Measurements from ENCODE around the gene OR6A2.
A peak's percentile ranks its signal among the peaks of the same experiment; 100 is the strongest.
"Not testable (repeated sequence)": the region's sequence is repeated elsewhere in the genome, so short reads cannot be mapped to it uniquely, and the experiment has no call there.

The OR6A2 gene

DNA sequence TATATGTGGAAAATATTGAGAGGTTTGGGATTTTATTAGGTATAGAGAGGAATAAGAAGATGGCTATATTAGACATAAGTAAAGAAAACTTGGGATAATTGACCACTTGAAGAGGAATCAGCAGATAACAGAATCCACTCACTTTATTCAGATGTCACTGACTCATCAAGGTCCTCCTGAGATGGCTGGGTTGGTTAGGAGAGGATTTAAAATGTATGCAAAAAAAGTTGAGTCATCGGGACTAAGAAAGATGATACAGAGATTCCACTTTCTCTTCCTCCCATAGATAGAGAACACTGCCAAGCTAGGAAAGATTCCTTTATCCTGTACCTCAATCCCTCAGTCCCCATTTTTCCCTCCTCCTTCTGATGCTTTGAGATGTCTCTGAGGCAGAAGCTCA, at the start of gene OR6A2:
Gene OR6A2 (minus strand): TSS at position 288 of the 400 bp plus-strand sequence. CDS start 3,981 bp downstream, outside the sequence.
- no peak for DNase-seq

DNA sequence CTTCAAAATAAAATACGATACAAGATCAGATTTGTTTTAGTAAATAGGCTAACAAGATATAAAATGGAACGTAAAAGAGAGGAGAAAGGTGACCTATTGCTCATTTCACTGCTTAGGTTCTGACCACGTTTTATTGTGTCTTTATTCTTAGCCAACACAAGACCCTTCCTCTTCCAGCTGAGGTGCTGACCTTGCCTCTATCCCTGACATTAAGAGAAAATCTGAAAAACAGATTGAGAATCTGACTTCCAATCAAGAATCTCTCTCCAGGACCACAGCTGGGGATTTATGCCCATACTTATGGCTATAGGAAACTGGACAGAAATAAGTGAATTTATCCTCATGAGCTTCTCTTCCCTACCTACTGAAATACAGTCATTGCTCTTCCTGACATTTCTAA, 45.9 kb upstream of the OR6A2 start, which contains the start of gene OR10A5:
Gene OR10A5 (plus strand): TSS at position 301 of the 400 bp plus-strand sequence. CDS start 0 bp downstream, at position 301.
- DNase-seq = no peak

DNA sequence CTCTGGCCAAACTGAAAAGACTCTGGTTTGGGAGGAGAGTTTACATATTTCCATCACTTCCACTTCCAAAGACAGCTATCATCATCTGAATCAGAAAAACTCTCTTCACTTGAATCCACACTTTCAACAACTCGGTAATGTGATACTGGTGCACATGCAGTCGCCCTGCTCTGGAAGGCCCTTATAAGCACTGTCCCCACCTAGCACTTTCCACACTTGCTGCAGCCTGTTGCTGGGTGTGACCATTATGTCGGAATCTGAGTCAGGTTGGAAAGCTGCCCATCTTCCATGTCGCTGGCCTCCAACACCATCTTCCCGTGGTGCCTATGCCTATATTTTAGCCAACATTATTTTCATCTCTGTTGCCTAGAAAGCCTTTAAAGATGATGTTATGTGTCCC, 44.9 kb upstream of the OR6A2 start:
- no peak for DNase-seq

DNA sequence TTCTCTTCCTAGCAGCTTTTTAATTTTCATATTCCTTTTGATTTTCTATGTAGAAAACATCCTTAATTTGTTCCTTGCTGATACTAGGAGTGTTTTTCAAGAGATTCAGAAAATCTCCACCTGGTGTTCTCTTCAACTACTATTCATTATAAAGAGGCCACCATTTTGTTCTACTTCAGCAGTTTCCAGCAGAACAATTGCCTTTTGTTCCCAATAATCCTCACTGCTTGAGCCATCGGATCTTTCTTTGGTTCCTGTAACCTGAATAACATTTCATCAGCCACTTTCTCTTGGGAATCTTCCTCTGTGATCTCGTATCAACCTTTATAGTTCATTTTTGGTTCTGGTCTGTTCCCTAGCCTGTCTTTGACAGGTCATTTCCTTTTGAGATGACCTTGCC, 44.2 kb upstream of the OR6A2 start:
- no peak for DNase-seq

DNA sequence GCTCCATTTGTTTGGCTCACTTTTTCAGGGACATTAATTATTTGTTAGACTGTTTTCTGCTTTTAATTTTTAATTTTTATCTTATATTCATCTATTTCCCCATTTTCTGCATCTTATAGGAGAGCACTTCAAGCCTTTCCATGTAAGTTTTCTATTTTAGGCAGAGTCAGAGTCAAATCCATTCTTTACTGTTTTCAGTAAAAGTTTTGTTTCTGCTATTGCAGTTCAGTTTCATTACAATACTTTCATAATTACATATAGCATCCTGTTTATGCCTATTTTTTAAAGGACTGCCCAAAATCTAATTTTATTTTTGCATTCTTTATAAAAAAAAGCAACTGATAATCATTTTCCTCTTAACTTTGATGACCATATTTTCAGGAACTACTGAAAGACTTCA, 42.2 kb upstream of the OR6A2 start:
- no peak for DNase-seq

DNA sequence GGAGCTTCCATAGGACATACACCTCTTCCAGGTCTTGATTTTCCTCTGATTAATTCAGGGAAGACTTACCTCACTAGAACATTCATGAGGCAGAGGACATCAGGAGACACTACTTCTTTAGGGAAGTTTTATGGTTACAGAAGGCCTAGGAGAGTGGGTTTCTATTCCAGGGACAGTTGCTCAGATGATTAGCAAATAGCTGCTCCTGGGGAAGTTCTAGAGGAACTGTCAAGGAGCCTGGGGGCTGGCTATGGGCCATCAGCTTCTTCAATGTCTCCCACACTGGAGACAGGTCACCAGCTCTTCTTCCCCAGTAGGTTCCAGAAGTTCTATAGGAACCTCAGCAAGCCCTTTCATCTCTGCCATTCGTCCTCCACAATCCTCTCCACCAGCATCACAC, 34.5 kb upstream of the OR6A2 start:
- no peak for DNase-seq

DNA sequence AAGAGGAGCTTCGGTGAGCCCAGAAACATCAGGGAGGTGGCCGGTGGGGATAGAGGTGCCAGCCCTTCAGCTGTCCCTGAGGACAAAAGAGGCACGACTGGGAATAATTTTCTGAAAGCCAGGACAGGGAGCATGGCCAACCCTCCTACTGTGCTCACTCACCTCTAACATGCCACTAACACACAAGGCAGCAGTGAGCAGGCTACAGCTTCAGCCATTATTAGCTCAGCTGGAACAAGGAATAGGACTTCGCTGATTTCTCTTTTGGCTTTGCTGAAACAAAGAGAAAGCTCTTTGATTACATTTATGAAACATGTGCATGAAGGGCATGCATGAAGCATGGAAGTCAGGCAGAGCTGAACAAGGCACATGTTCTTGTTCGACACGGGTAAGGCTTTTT, 33.9 kb upstream of the OR6A2 start:
- DNase-seq = no peak

DNA sequence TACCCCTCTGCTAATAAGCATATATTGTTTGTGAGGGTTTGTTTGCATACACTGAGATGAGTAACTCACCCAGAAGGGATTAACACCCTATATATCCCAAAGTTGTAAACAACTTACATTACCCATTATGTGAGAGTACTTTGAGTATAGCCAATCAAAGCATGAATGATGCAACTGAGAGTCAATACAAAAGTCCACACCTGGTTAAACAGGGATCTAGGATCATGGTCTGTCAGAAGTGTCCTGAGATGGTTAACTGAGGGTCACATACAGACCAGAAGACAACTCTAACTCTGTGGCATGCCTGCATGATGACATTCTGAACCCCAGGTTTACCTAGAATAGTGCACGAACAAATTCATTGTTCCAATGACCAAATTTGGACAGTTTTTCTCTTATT, 28.6 kb upstream of the OR6A2 start:
- no peak for DNase-seq

DNA sequence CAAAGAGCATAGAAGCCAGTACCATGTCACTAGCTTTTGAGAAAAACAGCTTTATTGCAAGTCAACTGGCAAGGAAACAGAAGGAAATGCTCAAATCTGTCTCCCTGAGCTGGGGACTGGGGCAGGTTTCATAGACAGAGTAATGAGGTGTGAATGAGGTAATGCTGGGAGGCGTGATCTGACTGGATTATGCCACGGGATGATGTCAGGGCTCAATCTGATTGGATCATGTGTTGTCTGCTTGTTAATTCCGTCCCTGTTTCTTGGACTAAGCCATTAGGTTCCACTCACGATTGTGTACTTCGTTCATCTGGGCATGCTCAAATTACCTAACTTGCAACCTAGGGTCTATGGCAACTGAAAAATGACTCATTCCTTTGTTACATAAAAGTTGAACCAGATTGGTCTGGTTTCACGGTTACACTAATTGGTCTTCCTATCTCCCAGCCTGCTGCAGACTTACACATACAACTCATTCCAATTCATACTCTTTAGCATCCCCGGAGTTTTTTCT, 25.8 kb upstream of the OR6A2 start:
- DNase-seq = no peak

DNA sequence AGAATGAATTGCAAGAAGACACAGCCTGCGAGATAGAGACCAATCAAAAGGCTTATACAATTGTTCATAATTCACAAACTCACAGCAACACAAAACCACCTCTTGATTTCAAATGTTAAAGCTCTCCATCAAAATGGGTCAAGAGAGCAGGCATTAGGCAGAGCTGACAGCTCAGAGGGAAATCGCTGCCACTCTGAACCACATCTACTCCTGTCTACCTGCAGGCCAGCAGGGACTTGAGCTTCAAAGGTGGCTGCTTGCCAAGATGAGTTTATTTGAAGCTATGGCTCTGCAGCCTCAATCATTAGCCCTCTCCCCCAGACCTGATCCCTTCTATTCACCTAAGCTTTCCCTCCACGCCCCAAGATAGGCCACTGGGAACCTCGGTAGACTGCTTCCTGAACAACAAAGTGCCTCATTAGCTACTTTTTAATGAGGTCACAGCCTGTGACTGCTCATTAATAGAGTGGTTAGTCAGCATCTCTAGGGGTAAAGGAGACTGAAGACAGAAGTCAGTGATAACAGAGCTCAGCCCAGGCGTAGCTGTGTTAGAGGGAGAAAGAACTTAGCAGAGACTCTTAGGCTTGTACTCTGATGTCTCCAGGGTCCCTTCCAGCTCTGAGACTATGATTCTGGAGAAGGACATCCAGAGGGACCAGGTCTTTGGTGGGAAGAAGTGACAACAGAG, 24.8 kb upstream of the OR6A2 start:
- DNase-seq = no peak

DNA sequence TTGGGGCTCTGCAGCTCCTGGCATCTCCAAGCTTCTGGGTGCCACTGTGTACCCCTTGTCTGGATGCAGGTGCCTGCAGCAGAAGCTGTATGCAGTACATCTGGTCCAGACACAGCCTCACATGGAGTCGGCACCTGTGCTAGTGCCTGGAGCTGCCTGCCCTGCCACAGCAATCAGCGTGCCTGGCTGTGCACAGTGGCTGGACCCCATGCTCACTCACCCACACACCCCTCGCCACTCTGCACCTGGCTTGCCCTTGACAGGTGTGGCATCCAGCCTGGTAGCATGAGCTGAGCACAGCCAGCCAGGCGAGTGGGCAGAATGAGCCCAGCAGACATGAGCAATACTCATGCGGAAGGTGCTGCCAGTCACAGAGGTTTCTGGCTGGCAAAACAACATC, 19.5 kb upstream of the OR6A2 start:
- no peak for DNase-seq

DNA sequence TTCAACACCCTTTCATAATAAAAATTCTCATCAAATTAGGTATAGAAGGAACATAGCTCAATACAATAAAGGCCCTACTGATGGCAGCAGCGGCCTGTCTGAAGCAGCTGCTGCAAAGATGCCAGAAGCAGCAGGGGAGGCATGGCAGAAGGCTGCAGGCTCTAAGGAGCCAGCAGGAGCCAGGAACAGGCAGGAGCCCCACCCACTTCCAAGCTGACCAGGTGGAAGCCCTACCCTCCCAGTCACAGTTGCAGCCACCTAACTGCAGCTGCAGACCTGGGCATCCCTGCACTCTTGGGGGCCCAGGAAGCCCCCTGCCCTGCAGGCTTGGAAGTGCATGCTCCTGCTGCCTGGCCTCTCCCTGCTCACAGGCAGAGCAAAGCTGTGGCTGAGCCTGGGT, 18.2 kb upstream of the OR6A2 start:
- DNase-seq = no peak

DNA sequence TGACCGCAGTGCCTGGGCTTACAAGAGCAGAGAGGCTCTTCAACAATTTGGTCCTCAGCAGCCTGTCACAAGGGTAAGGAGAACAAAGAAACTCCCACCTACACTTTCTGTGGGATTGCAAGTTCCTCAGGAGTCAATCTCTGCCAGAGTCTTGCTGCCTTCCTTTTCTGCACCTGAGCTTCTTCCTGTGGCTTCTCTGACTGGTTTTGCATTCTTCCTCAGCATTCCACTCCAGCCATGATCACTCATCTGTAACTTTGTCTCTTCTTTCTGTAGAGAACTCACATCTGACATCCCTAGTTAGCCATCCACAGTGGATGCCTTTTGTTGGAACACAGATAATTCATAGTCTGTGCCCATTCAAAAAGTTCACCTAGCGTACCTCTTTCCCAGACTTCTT, 14.2 kb upstream of the OR6A2 start:
- no peak for DNase-seq

DNA sequence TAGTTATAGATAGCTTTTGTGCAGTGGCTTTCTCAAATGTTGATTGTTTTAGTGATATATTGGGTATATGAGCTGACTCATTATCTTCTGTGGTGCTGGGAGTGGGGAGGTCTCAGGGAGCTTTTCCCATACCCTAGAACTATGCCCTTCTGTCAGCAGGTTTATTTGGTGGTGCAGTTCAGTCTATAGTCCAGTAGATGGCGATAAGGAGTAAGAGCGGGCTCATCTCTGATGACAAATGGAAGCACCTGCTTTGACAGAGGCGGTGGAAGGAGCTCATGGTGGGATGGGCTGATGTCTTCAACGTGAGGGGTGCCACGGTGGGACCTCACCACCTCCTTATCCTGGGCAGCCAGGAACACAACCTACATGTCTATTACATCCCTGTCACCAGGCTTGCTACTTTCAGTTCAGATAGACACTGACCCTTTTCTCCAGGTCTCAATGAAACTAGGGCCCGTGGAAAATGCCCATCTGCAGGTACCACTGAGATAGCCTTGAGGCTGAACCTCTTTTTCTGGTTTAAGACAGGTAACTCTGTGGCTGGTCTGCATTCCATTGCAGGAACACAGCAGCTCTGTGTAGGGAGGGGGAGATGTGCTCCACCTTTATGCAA, 13.0 kb upstream of the OR6A2 start:
- peak in 3 of 6 experiments; percentile 15 to 63 (median 50) for DNase-seq

DNA sequence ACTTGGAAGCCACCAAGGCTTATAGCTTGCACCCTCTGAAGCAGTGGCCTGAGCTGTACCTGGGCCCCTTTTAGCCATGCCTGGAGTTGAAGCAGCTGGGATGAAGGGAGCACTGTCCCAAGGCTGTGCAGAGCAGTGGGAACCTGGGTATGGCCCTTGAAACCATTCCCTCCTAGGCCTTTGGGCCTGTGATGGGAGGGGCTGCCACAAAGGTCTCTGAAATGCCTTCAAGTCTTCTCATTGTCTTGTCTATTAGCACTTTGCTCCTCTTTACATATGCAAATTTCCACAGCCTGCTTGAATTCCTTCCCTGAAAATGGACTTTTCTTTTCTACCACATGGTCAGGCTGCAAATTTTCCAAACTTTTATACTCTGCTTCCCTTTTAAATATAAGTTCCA, 1.6 kb upstream of the OR6A2 start:
- not testable (repeated sequence) for DNase-seq

DNA sequence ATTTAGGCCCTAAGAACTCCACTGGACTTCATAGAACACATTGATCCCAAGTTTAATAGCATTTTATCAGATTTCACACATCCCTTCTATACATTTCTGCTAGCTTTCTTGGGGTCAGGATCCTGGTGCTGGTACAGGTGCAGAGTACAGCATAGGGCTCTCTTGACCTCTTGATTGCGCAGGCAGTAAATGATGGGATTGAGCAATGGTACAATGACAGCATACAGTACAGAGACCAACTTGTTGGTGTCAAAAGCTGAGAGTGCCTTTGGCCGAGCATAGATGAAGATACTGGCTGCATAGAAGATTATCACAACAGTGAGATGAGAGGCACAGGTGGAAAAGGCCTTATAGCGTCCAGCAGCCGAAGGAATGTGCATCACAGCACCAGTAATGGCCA, 4.8 kb downstream of the OR6A2 start:
- DNase-seq = no peak

DNA sequence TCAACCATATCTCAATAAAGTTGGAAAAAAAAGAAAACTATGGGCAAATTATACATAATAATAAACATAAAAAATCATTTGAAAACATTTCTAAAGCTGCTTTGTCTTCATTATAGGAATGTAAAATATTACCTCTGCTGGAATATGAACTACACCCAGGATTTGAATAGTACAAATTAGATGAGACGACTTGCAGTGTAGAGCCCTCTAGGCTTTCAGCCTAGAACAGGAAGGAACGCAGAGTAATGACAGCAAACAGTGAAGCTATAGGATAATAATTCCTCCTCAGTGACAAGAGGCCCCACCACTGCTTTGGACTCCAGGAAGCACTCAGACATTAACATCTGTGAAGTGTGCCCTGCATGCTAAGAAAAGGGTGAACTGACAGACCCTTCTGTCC, 8.9 kb downstream of the OR6A2 start:
- DNase-seq = no peak

DNA sequence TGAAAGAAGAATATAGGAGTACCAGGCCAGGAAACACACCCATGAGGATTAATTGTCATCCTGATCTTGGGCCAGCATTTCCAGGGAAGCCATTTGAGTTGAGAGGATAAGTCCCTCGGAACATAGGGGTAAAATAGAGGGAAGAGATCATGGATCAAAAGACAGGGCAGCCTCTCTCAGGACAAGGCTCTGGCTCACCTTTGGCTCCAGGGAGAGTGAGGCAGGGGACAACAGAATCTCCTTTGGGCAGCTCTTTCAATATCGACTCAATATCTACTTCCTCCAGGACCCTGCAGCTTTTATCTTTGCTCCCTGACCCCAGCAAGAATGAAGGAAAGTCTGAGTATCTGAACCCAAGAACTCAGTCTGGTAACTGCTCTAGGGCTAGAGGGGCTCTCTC, 16.8 kb downstream of the OR6A2 start, which contains the start of gene OR2AG1:
Gene OR2AG1 (plus strand): TSS at position 301 of the 400 bp plus-strand sequence. CDS start 2,018 bp downstream, outside the sequence.
- DNase-seq = no peak

DNA sequence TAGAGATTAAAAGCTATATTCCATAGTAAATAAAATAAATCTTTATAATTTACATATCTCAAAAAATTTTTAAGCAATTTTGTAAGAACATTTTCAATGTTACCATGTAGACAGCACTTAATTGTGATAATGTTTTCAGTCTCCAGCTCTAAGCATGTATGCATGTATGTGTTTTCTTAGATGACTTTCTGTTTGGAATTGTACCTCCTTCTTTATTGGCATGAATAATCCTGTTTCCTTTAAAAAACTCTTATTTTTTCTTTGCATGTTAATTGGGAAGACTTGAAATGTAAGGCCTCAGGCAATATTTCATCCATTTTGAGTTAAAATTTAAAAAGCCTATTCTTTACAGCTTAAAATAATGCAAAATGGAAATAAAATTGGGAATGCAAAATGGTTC, 18.7 kb downstream of the OR6A2 start:
- no peak for DNase-seq

DNA sequence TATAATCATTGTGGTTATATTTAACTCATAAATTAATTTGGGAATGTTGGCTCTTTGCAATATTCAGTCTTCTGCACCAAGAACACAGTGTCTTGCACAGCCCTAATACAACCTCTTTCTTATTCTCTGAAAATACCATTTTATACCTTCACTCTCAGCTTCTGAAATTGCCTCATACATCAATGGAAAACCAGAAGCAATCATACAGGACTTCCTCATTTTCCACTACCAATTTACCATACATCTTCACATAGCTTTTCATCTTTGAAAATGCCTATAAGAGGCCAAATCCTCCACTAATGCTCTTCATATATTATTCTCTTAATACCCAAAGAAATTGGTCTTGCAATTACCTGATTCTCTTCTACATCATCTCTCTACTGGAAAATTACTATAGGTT, 21.0 kb downstream of the OR6A2 start:
- DNase-seq = no peak

DNA sequence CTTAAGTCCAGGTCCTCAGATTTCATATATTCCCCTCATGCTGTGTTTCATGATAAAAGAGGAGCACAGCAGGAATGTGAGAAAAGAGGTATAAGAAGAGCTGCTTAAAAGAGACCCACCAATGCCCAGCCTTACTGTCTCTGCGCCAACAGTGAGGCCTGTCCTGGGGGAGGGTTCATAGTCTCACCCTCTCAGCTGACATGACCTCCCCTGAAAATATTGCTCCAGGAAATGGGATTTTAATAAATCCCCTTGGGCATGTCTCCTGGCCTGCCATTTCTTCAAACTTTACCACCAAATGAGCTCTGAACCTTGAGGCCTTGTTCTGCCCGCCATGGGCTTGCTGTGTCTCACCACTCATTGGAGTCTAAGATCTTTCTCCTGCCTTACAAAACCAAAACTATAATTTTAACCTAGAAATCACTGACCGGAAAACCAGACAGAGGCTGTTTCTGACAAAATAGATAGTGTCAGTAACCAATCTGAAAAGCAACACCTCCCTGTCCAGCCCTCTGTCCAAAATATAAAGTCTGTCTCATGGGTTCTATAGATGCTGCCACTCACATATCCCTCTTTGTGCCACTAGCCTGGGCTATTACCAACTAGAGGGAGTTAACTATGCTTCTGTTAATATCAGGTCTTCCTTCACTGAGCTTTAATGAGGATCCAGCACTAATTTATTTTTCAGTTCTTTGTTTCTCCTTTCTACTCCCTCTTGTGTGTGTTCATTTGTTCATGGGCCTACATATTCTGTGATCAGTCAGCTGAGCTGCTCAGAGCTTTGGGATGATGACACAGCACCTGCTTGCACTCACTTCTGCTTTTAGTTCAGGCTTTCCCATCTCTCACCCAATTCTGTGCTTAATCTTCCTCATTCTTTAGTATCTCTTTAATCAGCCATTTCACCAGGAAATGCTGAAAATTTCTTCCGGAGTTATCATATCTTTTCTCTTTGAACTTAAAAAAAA, 27.3 kb downstream of the OR6A2 start, which contains the start of gene OR2AG2:
Gene OR2AG2 (minus strand): TSS at position 51 of the 968 bp plus-strand sequence. CDS start 3,019 bp downstream, outside the sequence.
- no peak for DNase-seq

DNA sequence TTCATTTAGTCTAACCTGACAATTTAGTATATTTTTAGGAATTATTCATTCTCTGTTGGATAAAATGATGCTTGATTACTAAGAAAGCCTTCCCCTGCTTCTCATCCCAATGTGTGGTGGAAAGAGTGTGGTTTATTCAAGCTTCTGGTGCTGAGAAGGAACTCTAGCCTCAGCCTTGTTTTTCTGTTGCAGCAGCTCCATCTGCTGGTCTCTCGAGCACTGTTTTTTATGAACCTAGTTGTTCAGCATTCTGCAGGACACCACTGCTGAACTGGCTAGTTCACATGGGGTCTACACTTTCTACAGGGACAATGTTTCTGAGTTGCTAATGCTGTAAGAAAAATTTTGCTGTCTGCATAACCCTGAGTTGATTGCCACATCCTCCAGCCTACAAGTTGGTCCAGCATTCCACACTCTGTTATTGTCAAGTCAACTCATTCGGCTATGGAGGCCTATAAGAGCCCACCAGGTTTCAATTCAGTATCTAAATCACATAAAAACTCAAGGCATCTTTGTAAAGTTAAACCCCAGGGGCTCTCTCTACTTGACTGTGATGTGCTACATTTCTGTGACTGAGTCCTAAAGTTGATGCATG, 42.0 kb downstream of the OR6A2 start:
- peak; percentile 22 to 65 (median 44) for DNase-seq

DNA sequence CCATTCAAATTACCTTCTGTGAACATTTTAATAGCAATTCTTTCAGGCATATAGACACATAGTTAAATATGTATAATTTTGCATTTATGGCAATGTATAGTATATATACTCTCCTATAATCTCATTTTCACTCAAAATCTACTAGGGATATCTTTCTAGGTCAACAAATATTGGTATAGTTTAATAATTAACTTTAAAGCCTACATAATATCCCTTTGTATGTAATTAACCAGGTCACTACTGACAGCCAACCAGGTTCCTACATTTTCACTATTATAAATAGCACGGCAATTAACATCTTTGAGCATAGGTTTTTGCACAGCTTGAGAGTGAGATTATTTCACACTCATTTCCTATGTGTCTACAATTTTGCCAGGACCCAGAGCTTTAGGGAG, 43.5 kb downstream of the OR6A2 start:
- DNase-seq = no peak
